Neural cell (in vitro differentiated cells): Measurements from ENCODE around the gene TPI1. TPM values are rescaled to one million over a fixed set of nuclear protein-coding genes. Genes with fewer than 3 reads are reported as not detected.

Experiments
- H2AFZ ChIP-seq: fragments of 200-600, 300-800 bp; sonication (generic), shearing (Covaris generic); 2 replicates; pipeline ENCODE4 v1.6.0; 2014; ENCODE audit warnings: low read depth, mild to moderate bottlenecking, antibody characterized with exemption, low read length, moderate library complexity
- H3F3A ChIP-seq: fragments of 200-600 bp; shearing (Covaris generic); 2 replicates; pipeline ENCODE4 v1.6.1; 2016; ENCODE audit warnings: mild to moderate bottlenecking, moderate library complexity, mixed read lengths, antibody characterized with exemption, low read length; ENCODE audit not compliant: insufficient read depth, poor library complexity, severe bottlenecking
- H3K27ac ChIP-seq: fragments of 200-600, 300-800 bp; sonication (generic), shearing (Covaris generic); 2 replicates; pipeline ENCODE4 v1.5.1; 2014; ENCODE audit warnings: mild to moderate bottlenecking, low read length, moderate library complexity
- H3K27me3 ChIP-seq: fragments of 300-800, 200-600 bp; sonication (generic), shearing (Covaris generic); 2 replicates; pipeline ENCODE4 v1.6.0; 2014; ENCODE audit warnings: mild to moderate bottlenecking, low read depth, low read length, moderate library complexity; ENCODE audit not compliant: insufficient read depth
- H3K36me3 ChIP-seq: fragments of 300-800, 200-600 bp; sonication (generic), shearing (Covaris generic); 2 replicates; pipeline ENCODE4 v1.5.1; 2014; ENCODE audit warnings: mild to moderate bottlenecking, antibody characterized with exemption, low read length, moderate library complexity; ENCODE audit not compliant: insufficient read depth
- H3K4me2 ChIP-seq: fragments of 300-800, 200-600 bp; sonication (generic), shearing (Covaris generic); 2 replicates; pipeline ENCODE4 v1.6.0; 2014; ENCODE audit warnings: mild to moderate bottlenecking, low read length
- H3K4me3 ChIP-seq: fragments of 300-800, 200-600 bp; sonication (generic), shearing (Covaris generic); 2 replicates; pipeline ENCODE4 v1.5.1; 2014; ENCODE audit warnings: mild to moderate bottlenecking, low read length, moderate library complexity
- H3K79me2 ChIP-seq: fragments of 200-600 bp; shearing (Covaris generic); replicated peaks from 2 replicates; pipeline ENCODE4 v1.6.0; 2014; ENCODE audit warnings: mild to moderate bottlenecking, low read length, moderate library complexity; ENCODE audit not compliant: insufficient read depth
- H3K9ac ChIP-seq: fragments of 300-800, 200-600 bp; sonication (generic), shearing (Covaris generic); 2 replicates; pipeline ENCODE4 v1.6.1; 2016; ENCODE audit warnings: mild to moderate bottlenecking, low read length, mixed read lengths
- H3K9me2 ChIP-seq: fragments of 200-600 bp; shearing (Covaris generic); 2 replicates; pipeline ENCODE4 v1.6.1; 2016; ENCODE audit warnings: mild to moderate bottlenecking, low read length, mixed read lengths; ENCODE audit not compliant: insufficient read depth
- H3K9me3 ChIP-seq: fragments of 200-600, 300-800 bp; sonication (generic), shearing (Covaris generic); 2 replicates; pipeline ENCODE4 v1.6.1; 2016; ENCODE audit warnings: mild to moderate bottlenecking, mixed run types, low read length, moderate library complexity, mixed read lengths
- H4K20me1 ChIP-seq: fragments of 200-600 bp; shearing (Covaris generic); 2 replicates; pipeline ENCODE4 v1.6.1; 2016; ENCODE audit warnings: mild to moderate bottlenecking, mixed run types; ENCODE audit not compliant: insufficient read depth
- EP300 ChIP-seq: fragments of 450-650 bp; conservative IDR thresholded peaks from 2 replicates; pipeline ENCODE4 v1.6.1; 2014; ENCODE audit warnings: antibody characterized with exemption, mild to moderate bottlenecking, moderate library complexity; ENCODE audit not compliant: poor library complexity, severe bottlenecking
- EZH2 ChIP-seq: fragments of 200-600, 300-800 bp; shearing (Covaris generic), sonication (generic); IDR thresholded peaks from 2 replicates; pipeline ENCODE4 v1.6.1; 2014; ENCODE audit warnings: antibody characterized with exemption, low read length, borderline replicate concordance, mild to moderate bottlenecking; ENCODE audit not compliant: insufficient read depth, poor library complexity, severe bottlenecking
- MXI1 ChIP-seq: fragments of 450-650 bp; conservative IDR thresholded peaks from 2 replicates; pipeline ENCODE4 v1.6.1; 2014; ENCODE audit warnings: antibody characterized with exemption, mild to moderate bottlenecking; ENCODE audit not compliant: poor library complexity, severe bottlenecking
- POLR2AphosphoS5 ChIP-seq: IDR thresholded peaks from 2 replicates; pipeline ENCODE4 v1.6.1; 2012
- RAD21 ChIP-seq: fragments of 450-650 bp; conservative IDR thresholded peaks from 2 replicates; pipeline ENCODE4 v1.6.1; 2014; ENCODE audit warnings: antibody characterized with exemption, mild to moderate bottlenecking, moderate library complexity
- SMC3 ChIP-seq: fragments of 450-650 bp; conservative IDR thresholded peaks from 2 replicates; pipeline ENCODE4 v1.6.1; 2014; ENCODE audit warnings: antibody characterized with exemption, mild to moderate bottlenecking, moderate library complexity; ENCODE audit not compliant: poor library complexity
- TAF1 ChIP-seq: IDR thresholded peaks from 2 replicates; pipeline ENCODE4 v1.6.1; 2012; ENCODE audit warnings: low read depth
- polyA plus RNA-seq: library from polyadenylated mRNA; depleted of rRNA; stranded (reverse); fragments of >200 nt; gene quantifications from 2 replicates; pipeline ENCODE4 v1.2.3, GENCODE V29; 2014
- TF ChIP-seq, protein P1 (sequence below): fragments of 450-650 bp; IDR thresholded peaks from 2 replicates; pipeline ENCODE4 v1.5.1; 2014; ENCODE audit warnings: antibody characterized with exemption, mild to moderate bottlenecking, moderate library complexity; ENCODE audit not compliant: poor library complexity, severe bottlenecking
- TF ChIP-seq, protein P2 (sequence below): IDR thresholded peaks from 2 replicates; pipeline ENCODE4 v1.6.1; 2012; ENCODE audit warnings: borderline replicate concordance

The TPI1 gene
- polyA plus RNA-seq, 1 donor from 2014 or later: 288 TPM

DNA sequence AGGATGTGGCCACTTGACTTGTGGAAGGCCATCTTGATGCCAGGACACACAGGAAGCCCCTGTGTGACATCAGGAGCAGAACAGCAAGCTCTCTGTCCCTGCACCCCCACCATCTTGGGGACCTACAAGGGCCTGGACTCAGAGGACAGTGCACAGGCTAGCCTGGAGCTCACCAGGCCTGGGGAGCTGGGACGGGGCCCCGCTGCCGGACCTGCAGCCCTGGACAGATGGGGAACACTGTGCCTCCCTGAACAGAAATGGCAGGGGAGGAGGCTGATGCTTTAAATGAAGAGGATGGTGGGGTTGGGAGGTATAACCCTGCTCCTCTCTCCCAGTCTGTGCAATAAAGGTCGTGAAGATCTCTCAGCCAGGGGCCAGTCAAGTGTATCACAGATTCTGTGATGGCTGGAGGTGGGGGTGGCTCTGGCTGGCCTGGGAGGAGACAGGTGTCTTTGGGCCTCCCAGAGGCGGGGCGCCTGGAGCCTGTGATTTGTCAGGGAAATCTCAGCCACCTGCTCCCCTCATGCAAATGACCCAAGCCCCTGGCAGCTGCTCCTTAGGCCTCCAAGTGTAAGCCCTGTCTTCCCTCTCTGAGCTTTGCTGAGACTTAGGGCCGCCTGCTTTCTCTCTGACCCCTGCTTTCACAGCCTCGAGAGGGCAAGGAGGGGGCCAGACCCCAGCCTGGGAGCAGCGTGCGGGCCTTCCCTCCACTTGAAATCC, 27.7 kb upstream of the TPI1 start:
- no peak overlapping the region for H2AFZ ChIP-seq
- H3K9me2 ChIP-seq: no peaks in the 10 kb centered on the region
- H3K4me3 ChIP-seq: no peak overlapping the region
- H3F3A ChIP-seq: no peaks in the 10 kb centered on the region
- H3K9me3 ChIP-seq: no peaks in the 10 kb centered on the region
- no peak overlapping the region for H3K4me2 ChIP-seq
- H3K36me3 ChIP-seq: no peaks in the 10 kb centered on the region
- H3K79me2 ChIP-seq: no peaks in the 10 kb centered on the region
- H3K9ac ChIP-seq: no peak overlapping the region
- H4K20me1 ChIP-seq: no peaks in the 10 kb centered on the region
- no peak overlapping the region for H3K27ac ChIP-seq
- no peaks in the 10 kb centered on the region for H3K27me3 ChIP-seq
- TF ChIP-seq SMC3 (no peak), EP300 (no peak), POLR2AphosphoS5 (no peak), MXI1 (no peak), RAD21 (no peak), EZH2 (no peak), TAF1 (no peak)
- TF ChIP-seq, protein P1, sequence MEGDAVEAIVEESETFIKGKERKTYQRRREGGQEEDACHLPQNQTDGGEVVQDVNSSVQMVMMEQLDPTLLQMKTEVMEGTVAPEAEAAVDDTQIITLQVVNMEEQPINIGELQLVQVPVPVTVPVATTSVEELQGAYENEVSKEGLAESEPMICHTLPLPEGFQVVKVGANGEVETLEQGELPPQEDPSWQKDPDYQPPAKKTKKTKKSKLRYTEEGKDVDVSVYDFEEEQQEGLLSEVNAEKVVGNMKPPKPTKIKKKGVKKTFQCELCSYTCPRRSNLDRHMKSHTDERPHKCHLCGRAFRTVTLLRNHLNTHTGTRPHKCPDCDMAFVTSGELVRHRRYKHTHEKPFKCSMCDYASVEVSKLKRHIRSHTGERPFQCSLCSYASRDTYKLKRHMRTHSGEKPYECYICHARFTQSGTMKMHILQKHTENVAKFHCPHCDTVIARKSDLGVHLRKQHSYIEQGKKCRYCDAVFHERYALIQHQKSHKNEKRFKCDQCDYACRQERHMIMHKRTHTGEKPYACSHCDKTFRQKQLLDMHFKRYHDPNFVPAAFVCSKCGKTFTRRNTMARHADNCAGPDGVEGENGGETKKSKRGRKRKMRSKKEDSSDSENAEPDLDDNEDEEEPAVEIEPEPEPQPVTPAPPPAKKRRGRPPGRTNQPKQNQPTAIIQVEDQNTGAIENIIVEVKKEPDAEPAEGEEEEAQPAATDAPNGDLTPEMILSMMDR: no peak
- TF ChIP-seq, protein P2, sequence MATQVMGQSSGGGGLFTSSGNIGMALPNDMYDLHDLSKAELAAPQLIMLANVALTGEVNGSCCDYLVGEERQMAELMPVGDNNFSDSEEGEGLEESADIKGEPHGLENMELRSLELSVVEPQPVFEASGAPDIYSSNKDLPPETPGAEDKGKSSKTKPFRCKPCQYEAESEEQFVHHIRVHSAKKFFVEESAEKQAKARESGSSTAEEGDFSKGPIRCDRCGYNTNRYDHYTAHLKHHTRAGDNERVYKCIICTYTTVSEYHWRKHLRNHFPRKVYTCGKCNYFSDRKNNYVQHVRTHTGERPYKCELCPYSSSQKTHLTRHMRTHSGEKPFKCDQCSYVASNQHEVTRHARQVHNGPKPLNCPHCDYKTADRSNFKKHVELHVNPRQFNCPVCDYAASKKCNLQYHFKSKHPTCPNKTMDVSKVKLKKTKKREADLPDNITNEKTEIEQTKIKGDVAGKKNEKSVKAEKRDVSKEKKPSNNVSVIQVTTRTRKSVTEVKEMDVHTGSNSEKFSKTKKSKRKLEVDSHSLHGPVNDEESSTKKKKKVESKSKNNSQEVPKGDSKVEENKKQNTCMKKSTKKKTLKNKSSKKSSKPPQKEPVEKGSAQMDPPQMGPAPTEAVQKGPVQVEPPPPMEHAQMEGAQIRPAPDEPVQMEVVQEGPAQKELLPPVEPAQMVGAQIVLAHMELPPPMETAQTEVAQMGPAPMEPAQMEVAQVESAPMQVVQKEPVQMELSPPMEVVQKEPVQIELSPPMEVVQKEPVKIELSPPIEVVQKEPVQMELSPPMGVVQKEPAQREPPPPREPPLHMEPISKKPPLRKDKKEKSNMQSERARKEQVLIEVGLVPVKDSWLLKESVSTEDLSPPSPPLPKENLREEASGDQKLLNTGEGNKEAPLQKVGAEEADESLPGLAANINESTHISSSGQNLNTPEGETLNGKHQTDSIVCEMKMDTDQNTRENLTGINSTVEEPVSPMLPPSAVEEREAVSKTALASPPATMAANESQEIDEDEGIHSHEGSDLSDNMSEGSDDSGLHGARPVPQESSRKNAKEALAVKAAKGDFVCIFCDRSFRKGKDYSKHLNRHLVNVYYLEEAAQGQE: no peak

DNA sequence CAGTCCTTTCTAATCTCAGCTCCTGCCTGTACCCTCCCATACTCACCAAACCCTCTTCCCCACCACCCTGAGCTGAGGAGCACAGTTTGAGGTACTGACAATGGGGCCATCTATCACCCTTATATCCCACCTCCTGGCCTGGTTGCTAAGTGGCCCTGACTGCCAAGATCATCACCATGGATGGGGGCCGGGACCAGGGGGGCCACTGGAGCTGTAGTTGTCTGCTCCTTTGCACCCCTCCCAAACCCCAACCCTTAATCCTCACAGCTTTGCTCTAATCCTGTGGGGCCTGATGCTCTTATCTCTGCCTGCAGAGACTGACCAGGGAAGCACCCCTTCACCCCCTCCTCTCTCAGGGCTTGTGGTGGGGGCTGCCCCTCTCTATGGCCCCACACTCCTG, 27.0 kb upstream of the TPI1 start:
- H2AFZ ChIP-seq: no peak overlapping the region
- no peak for TF ChIP-seq TAF1
- TF ChIP-seq EP300: no peak
- no peak for TF ChIP-seq SMC3
- TF ChIP-seq POLR2AphosphoS5: no peak
- TF ChIP-seq, protein P1: no peak
- no peak for TF ChIP-seq EZH2
- no peak for TF ChIP-seq MXI1
- TF ChIP-seq, protein P2: no peak
- TF ChIP-seq RAD21: no peak
- no peaks in the 10 kb centered on the region for H3K27me3 ChIP-seq
- H3F3A ChIP-seq: no peaks in the 10 kb centered on the region
- no peak overlapping the region for H3K27ac ChIP-seq
- H3K9me3 ChIP-seq: no peaks in the 10 kb centered on the region
- H3K9ac ChIP-seq: no peak overlapping the region
- no peaks in the 10 kb centered on the region for H3K9me2 ChIP-seq
- H4K20me1 ChIP-seq: no peaks in the 10 kb centered on the region
- no peak overlapping the region for H3K4me2 ChIP-seq
- no peak overlapping the region for H3K4me3 ChIP-seq
- H3K79me2 ChIP-seq: no peaks in the 10 kb centered on the region
- no peaks in the 10 kb centered on the region for H3K36me3 ChIP-seq
